Erythroblast (primary cell): Measurements from ENCODE around the gene CTH.

Experiments
- GATA1 ChIP-seq: IDR thresholded peaks from 2 replicates; pipeline ENCODE4 v1.6.1; 2011; ENCODE audit warnings: low read depth, mild to moderate bottlenecking, control low read depth, low read length, moderate library complexity
- POLR2A ChIP-seq: IDR thresholded peaks from 2 replicates; pipeline ENCODE4 v1.6.1; 2011; ENCODE audit warnings: mild to moderate bottlenecking, low read length

- TF ChIP-seq POLR2A (no peak), GATA1 (no peak)
Measured at GRCh38 chr1:70427976-70428375, 16.9 kb downstream of the CTH start.
